ENCODE data around the gene DCP2.
A peak's percentile ranks its signal among the peaks of the same experiment; 100 is the strongest.

GRCh38 chr5:112995764-112996618 is 19.4 kb downstream of the DCP2 start:
- no peak for TF ChIP-seq POLR2AphosphoS5 (IDR thresholded peaks at IDR 0.05)
- peak; percentile 89 to 95 (median 90) for TF ChIP-seq CTCF (IDR thresholded peaks at IDR 0.05)
- no peak for TF ChIP-seq POLR2A (IDR thresholded peaks at IDR 0.05; ENCODE audit: low read depth)
- no peak for TF ChIP-seq EP300 (IDR thresholded peaks at IDR 0.05)
